Loucy (cell line): Measurements from ENCODE around the gene BEST3.
"Not testable (repeated sequence)": the region's sequence is repeated elsewhere in the genome, so short reads cannot be mapped to it uniquely, and the experiment has no call there.

Experiments
- H2AFZ ChIP-seq: fragments of 200-600 bp; sonication (generic); 2 replicates; pipeline ENCODE4 v1.6.0; 2016; ENCODE audit warnings: antibody characterized with exemption, mild to moderate bottlenecking, low read length, moderate library complexity
- H3F3A ChIP-seq: fragments of 200-600 bp; 2 replicates; pipeline ENCODE4 v1.6.0; 2016; ENCODE audit warnings: antibody characterized with exemption, low read depth, mild to moderate bottlenecking
- H3K27me3 ChIP-seq: fragments of 200-600 bp; sonication (generic); 2 replicates; pipeline ENCODE4 v1.6.1; 2014; ENCODE audit warnings: low read length, mild to moderate bottlenecking; ENCODE audit not compliant: insufficient read depth, poor library complexity, severe bottlenecking
- H3K36me3 ChIP-seq: fragments of 200-600 bp; sonication (generic); 2 replicates; pipeline ENCODE4 v1.6.1; 2016; ENCODE audit warnings: low read length; ENCODE audit not compliant: insufficient read depth
- H3K4me1 ChIP-seq: fragments of 200-600 bp; sonication (generic); 2 replicates; pipeline ENCODE4 v1.5.1; 2014; ENCODE audit warnings: low read length, mild to moderate bottlenecking; ENCODE audit not compliant: insufficient read depth, poor library complexity, severe bottlenecking
- H3K4me2 ChIP-seq: fragments of 200-600 bp; sonication (generic); 2 replicates; pipeline ENCODE4 v1.6.0; 2014; ENCODE audit warnings: antibody characterized with exemption, low read length, low read depth, mild to moderate bottlenecking; ENCODE audit not compliant: poor library complexity, severe bottlenecking
- H3K4me3 ChIP-seq: fragments of 200-600 bp; sonication (generic); 2 replicates; pipeline ENCODE4 v1.5.1; 2014; ENCODE audit warnings: low read length, mild to moderate bottlenecking, mixed read lengths; ENCODE audit not compliant: poor library complexity, severe bottlenecking
- H3K79me2 ChIP-seq: fragments of 200-600 bp; sonication (generic); 2 replicates; pipeline ENCODE4 v1.6.1; 2014; ENCODE audit warnings: low read length; ENCODE audit not compliant: insufficient read depth
- H3K9ac ChIP-seq: fragments of 200-600 bp; sonication (generic); 2 replicates; pipeline ENCODE4 v1.6.0; 2014; ENCODE audit warnings: mild to moderate bottlenecking, low read depth, low read length, moderate library complexity; ENCODE audit not compliant: poor library complexity, severe bottlenecking
- H3K9me2 ChIP-seq: fragments of 200-600 bp; sonication (generic); replicated peaks from 2 replicates; pipeline ENCODE4 v1.6.1; 2016; ENCODE audit warnings: low read depth, low read length, mixed read lengths
- H3K9me3 ChIP-seq: fragments of 200-600 bp; sonication (generic); 2 replicates; pipeline ENCODE4 v1.6.1; 2014; ENCODE audit warnings: mild to moderate bottlenecking, antibody characterized with exemption, low read length, low read depth; ENCODE audit not compliant: insufficient read depth
- H4K20me1 ChIP-seq: fragments of 200-600 bp; sonication (generic); 2 replicates; pipeline ENCODE4 v1.6.0; 2014; ENCODE audit warnings: antibody characterized with exemption, low read length, mild to moderate bottlenecking; ENCODE audit not compliant: insufficient read depth, poor library complexity, severe bottlenecking
- CTCF ChIP-seq: fragments of 200-600 bp; sonication (generic); conservative IDR thresholded peaks from 2 replicates; pipeline ENCODE4 v1.5.1; 2014; ENCODE audit warnings: mild to moderate bottlenecking, antibody characterized with exemption, low read length
- EZH2phosphoT487 ChIP-seq: fragments of 200-600 bp; IDR thresholded peaks from 2 replicates; pipeline ENCODE4 v1.6.1; 2018; ENCODE audit warnings: antibody characterized with exemption, mild to moderate bottlenecking, moderate library complexity, borderline replicate concordance

The BEST3 gene

GRCh38 chr12:69664930-69665377 is 34.1 kb downstream of the BEST3 start:
- not testable (repeated sequence) for H3K4me3 ChIP-seq, H3K27me3 ChIP-seq, H3K9me2 ChIP-seq, H3K9ac ChIP-seq, H4K20me1 ChIP-seq, H3K79me2 ChIP-seq, H3K9me3 ChIP-seq, H3K4me2 ChIP-seq, H2AFZ ChIP-seq, H3K4me1 ChIP-seq, H3K36me3 ChIP-seq, H3F3A ChIP-seq
- peak; percentile 45 for TF ChIP-seq CTCF

DNA sequence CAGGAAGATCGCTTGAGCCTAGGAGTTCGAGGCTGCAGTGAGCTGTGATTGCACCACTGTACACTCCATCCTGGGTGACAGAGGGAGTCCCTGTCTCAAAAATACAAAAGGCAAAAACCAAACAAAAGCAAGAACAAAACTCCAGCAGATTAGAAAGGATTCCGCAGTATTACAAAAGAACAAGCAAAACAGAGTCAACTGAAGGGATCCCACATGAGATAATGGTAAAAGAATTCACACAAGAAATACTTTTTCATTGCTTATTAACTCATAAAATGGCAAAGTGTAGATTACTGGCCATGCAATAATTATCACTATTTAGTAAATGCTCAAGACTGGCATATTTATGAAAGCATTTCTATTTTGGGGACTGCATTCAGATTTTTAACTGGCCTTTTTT is 35.4 kb downstream of the BEST3 start:
- H3K9ac ChIP-seq = no peak overlapping the region
- no peak for TF ChIP-seq EZH2phosphoT487
- TF ChIP-seq CTCF = no peak
- H3K79me2 ChIP-seq = no peaks in the 10 kb centered on the region
- no peaks in the 10 kb centered on the region for H3K27me3 ChIP-seq
- no peak overlapping the region for H2AFZ ChIP-seq
- no peaks in the 10 kb centered on the region for H3F3A ChIP-seq
- H3K9me3 ChIP-seq = no peaks in the 10 kb centered on the region
- H3K36me3 ChIP-seq = no peaks in the 10 kb centered on the region
- no peaks in the 10 kb centered on the region for H4K20me1 ChIP-seq
- H3K4me2 ChIP-seq = no peak overlapping the region
- H3K9me2 ChIP-seq = no peaks in the 10 kb centered on the region
- no peak overlapping the region for H3K4me3 ChIP-seq
- no peaks in the 10 kb centered on the region for H3K4me1 ChIP-seq

GRCh38 chr12:69662764-69663163 is 36.3 kb downstream of the BEST3 start:
- H3K36me3 ChIP-seq = no peaks in the 10 kb centered on the region
- no peak overlapping the region for H3K9ac ChIP-seq
- no peaks in the 10 kb centered on the region for H3F3A ChIP-seq
- H3K4me1 ChIP-seq = no peaks in the 10 kb centered on the region
- H3K27me3 ChIP-seq = no peaks in the 10 kb centered on the region
- no peaks in the 10 kb centered on the region for H3K9me2 ChIP-seq
- no peak overlapping the region for H2AFZ ChIP-seq
- H4K20me1 ChIP-seq = no peaks in the 10 kb centered on the region
- no peaks in the 10 kb centered on the region for H3K79me2 ChIP-seq
- H3K9me3 ChIP-seq = no peaks in the 10 kb centered on the region
- H3K4me3 ChIP-seq = no peak overlapping the region
- no peak overlapping the region for H3K4me2 ChIP-seq
- TF ChIP-seq EZH2phosphoT487 (no peak), CTCF (no peak)
